Inflammatory macrophage (primary cell): Measurements from ENCODE around the gene CUX1.

Source experiments
- DNase-seq, 2 donors: peaks; one replicate each; pipeline ENCODE4 v3.0.0-alpha.2; 2020 to 2022

Gene CUX1

DNA sequence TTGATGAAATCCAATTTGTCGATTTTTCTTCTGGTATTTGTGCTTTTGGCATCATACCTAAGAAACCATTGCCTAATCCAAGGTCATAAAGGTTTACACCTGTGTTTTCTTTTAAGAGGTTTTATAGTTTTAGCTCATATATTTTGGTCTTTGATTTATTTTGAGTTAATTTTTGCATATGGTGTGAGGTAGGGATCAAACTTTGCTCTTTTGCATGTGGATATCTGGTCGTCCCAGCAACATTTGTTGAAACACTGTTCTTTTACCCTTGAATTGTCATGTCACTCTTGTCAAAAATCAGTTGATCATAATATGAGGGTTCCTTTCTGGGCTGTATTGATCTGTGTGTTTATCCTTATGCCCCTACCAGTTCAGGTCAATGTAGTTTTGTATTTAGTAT, 236.7 kb downstream of the CUX1 start:
- DNase-seq, result no peak

DNA sequence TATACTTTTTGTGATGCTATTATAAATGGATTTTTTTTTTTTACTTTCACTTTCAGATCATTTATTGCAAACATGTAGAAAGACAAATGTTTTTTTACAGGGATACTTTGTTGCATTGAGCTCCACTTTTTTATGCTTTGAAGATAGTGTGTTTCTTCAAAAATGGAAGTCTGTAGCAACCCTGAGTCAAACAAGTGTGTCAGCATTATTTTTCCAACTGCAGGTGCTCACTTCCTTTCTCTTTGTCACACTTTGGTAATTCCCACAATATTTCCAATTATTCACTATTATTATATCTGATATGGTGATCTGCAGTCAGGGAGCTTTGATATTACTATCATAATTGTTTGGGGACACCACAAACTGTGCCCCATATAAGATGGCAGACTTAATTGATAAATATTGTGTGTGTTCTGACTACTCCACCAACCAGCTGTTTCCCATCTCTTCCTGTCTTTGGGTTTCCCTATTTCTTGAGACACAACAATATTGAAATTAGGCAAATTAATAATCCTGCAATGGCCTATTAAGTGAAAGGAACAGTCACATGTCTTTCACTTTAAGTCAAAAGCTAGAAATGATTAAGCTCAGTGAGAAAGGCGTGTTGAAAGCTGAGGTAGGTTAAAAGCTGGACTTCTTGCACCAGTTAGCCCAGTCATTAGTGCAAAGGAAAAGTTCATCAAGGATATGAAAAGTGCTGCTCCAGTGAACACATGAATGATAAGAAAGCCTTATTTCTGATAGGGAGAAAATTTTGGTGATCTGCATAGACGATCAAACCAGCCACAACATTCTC, 238.0 kb downstream of the CUX1 start:
- no peak for DNase-seq

GRCh38 chr7:102059524-102059923, 242.1 kb downstream of the CUX1 start:
- DNase-seq, result no peak

DNA sequence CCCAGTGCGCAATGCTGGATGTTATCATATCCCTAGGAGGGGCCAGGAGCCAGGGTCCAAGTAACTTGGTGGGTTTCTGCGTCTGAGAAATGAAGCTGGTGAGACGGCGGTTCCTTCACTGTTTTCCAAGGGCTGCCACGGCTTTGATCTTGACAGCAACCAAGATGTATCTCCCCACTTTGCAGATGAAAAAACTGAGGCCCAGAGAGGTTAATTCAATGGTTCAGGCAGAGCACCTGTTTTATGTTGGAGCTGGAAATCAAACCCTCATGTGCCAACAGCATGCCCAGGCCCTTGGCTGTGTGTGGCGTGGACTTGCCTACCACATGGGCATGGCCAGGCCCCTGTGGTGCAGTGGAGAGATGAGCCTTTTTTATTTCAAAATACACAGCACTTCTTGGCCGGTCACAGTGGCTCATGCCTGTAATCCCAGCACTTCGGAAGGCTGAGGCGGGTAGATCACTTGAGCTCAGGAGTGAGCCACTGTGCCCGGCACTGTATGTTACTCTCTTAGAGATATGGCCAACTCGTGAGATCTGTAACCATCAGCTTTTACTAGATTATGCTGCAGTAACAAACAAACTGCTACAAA, 244.0 kb downstream of the CUX1 start:
- DNase-seq, result no peak

DNA sequence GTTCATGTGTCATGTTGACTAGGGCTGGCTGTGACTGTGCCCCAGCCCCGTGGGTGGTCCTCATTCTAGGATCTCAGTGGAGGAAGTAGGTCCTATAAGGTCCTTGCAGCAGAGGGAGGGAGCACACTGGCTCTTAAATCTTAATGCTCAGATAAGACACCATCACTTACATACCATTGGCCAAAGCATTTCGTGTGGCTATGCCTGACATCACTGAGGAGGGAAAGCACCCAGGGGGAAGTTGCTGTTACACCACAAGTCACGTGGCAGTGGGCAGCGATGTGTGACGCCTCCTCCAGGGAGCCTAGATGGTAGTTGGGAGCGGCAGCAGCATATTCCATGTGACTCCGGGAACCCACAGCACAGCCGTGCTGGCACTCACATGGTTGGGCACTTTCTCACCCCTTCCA, 244.6 kb downstream of the CUX1 start:
- peak; percentile 94 to 98 for DNase-seq

GRCh38 chr7:102063690-102064180, 246.3 kb downstream of the CUX1 start:
- no peak for DNase-seq

DNA sequence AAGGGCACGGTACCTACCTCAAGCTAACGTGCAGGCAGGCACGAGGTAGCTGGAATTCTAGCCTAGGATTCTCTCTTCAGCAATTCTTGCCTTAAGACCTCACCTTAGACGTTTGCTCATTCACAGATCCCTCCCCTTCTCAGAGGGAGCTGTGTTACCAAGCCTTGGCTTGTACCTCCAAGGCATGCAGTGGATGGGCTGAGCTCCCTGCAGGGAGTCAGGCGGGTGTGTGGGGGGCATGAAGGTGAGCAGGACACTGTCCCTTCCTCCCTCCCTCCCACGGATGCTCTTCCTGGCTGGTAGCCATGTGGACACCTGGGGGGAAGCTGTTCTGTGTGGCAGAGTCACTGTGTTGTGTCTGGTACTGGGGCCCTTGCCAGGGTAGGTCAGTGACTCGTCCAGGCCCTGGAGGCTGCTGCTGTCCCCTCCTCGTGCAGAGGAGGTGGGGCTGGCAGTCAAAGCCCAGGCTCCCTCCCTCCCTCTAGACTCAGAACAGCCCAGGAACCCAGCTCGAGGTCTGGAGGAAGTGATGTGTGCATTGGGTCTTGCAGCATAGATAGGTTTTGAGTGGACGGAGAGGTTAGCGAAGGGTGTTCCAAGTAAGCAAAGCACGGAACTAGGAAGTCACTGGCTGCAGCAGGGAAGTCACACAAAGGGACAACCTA, 247.1 kb downstream of the CUX1 start:
- DNase-seq, result peak; percentile 94

DNA sequence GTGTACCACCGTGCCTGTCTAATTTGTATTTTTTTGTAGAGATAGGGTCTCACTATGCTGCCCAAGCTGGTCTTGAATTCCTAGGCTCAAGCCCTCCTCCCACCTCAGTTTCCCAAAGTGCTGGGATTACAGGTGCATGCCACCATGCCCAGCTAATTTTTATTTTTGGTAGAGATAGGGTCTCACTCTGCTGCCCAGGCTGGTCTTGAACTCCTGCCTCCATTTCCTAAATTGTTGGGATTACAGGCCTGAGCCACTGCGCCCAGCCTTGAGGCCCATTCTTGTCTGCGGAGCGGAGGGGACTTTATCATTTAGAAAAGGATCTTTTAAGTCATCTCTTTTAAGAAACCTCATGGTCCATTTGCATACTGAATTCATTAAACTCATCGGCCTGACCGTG, 247.8 kb downstream of the CUX1 start:
- DNase-seq, result no peak

DNA sequence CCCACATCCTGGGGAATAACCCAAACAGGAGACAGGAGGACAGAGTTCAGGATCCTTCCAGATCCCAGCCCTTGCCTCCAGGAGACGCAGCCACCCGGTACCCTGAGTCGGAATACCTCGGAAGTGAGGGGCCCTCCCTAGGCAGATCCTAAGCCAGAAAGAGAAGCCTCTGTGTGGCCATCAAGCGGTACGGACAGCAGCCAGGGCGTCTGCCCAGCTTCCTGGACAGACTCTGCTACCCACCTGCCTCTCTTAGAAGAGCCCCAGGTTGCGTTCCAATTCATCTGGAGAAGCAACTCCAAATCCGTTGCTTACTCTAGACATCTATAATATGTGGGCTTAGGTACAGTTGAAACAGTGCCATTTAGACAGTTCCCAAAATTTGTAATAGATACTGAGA, 249.1 kb downstream of the CUX1 start:
- DNase-seq, result no peak

DNA sequence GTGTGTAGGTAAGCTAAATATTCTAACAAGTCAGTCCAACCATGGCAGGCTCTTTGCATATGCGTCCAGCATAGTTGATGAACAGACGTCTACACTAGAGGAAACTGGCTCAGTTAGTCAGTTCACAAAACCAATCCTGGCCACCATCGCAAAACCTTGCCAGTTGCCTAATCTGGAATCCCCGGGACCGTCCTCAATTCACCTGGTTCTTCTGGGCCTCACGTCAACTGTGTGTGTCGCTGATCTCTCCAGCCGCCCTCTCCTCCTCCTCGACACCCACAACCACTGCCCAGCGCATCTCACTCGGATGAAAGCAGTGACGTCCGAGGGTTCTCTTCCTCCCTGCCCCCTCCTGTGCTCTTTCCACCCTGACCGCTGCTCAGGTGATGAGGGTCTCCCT, 251.4 kb downstream of the CUX1 start:
- no peak for DNase-seq

DNA sequence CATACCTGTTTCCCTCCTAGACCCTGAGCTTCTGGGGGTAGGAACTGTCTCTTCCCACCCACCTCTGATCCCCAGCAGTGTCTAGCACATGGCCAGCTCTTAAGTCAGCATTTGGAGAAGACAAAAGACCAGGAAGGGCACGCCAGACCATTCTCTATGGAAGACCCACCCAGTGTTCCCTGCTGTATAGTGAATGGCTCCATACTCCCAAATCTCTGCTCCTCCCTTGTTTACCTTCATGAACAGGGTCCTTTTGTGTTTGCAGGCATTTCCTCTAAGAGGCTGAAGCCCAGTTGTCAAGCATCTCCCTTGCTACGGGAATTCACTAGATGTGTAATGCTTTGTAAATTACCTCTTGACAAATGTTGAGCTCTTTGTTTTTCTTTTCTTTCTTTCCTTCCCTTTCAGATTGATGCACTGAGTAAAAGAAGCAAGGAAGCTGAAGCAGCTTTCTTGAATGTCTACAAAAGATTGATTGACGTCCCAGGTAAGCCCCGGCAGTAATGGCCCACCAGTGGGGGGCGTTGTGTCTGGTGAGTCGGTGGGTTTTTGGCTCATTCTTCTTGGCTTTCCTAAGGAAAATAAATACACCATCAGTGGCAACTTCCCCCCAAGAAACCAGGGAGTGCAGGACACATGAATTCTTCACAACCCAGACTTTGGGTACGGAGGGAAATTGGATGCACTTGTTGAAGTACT, 252.7 kb downstream of the CUX1 start:
- no peak for DNase-seq

DNA sequence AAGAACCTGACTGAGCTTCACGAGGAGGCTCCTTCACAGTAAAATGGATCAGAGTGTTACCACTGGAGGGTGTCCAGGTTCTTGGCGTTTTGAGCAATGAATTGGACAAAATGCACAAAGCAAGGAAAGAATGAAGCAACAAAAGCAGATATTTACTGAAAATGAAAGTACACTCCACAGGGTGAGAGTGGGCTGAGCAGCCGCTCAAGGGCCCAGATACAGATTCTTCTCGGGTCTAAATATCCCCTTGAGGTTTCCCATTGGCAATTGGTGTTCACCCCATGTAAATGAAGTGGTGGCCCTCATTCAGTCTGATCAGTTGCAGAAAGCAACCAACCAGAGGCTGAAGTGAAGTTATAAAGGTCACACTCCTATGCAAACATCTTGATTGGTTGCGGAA, 254.6 kb downstream of the CUX1 start:
- DNase-seq, result no peak

- no peak for DNase-seq
Measured at GRCh38 chr7:102072636-102073209, 255.3 kb downstream of the CUX1 start.

GRCh38 chr7:102073931-102074880, 256.8 kb downstream of the CUX1 start:
- no peak for DNase-seq

- DNase-seq, result no peak
Measured at GRCh38 chr7:102075126-102075525, 257.7 kb downstream of the CUX1 start.

DNA sequence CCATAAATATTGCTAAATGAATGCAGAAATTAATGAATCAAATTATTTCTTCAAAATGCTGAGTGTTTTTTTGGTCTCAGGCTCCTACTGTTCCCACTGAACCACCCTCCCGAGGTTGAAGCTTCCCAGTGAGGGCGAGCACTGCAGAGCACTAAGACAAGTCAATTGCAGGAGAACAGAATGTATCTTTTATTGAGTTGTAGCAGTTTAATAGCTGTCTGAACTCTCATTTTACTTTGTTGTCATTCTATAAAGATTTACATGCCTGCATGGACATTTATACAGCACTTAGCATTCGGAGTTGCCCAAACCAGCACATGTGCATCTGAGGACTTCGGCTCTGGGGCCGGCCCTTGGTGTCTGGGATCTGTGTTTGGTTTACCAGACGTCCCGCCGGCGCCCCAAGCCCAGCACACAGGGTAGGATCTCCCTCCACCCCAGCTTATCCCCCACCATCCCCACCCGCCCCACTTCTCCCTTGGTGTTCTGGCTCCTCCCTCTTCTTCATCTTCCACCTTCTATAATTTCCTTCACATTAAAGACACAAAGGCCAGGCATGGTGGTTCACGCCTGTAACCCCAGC, 258.2 kb downstream of the CUX1 start:
- DNase-seq, result no peak

GRCh38 chr7:102077081-102077480, 259.7 kb downstream of the CUX1 start:
- no peak for DNase-seq

- DNase-seq, result peak; percentile 18 to 49
Measured at GRCh38 chr7:102079140-102080018, 262.0 kb downstream of the CUX1 start.

DNA sequence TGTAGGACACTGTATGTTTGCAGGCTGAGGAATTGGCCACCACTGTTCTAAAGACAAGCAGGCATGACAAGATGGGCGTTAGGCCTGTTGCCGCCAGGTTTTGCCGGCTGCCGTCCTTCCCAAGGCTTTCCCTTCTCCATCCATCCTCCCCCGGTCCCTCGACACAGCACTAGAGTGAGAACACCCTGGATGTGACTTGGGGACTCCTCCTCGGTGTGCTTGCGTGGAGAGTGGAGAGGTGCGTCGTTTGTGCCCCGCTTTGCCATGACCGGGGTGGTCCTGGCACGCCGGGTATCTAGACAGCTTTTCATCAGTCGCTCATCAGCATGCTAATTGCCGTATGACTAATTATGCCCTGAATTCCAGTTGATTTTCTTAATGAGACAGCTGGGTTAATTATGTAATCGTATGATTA, 262.6 kb downstream of the CUX1 start:
- DNase-seq, result no peak
